CD4-positive, alpha-beta T cell treated with Interleukin-21 for 1 hour (primary cell): ENCODE measurements around the gene F12.
"Not testable (repeated sequence)": the region's sequence is repeated elsewhere in the genome, so short reads cannot be mapped to it uniquely, and the experiment has no call there.

Experiments
- DNase-seq: peaks from one replicate; pipeline ENCODE4 v3.0.0-alpha.2; 2020

F12 gene

DNA sequence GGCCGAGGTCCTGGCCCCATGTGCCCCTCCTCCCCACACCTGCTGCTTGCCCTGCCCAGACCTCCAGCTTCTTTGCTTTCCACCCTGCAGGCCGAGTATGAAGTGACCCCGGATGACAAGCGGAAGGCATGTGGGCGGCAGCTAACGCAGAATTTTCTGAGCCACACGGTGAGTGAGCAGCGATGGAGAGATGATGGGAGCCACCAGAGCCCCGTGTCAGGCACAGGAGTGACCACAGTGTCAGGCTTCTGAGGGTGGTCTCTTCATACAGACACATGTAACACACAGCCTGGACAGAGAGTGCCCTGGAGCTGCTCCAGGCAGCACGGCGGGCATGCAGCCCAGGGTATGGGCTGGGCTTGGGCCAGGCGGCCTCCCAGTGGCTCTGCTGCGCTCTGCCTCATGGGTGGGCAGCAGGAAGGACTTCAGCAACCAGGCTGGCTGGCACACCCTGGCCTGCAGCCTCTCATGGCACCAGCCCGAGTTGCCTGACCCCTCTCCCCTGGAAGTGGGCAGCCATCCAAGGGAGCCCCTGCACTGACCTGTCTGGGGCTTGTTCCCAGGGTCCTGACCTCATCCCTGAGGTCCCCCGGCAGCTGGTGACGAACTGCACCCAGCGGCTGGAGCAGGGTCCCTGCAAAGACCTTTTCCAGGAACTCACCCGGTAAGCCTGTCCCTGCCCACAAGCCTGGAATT lies 22.9 kb upstream of the F12 start:
- no peak for DNase-seq

DNA sequence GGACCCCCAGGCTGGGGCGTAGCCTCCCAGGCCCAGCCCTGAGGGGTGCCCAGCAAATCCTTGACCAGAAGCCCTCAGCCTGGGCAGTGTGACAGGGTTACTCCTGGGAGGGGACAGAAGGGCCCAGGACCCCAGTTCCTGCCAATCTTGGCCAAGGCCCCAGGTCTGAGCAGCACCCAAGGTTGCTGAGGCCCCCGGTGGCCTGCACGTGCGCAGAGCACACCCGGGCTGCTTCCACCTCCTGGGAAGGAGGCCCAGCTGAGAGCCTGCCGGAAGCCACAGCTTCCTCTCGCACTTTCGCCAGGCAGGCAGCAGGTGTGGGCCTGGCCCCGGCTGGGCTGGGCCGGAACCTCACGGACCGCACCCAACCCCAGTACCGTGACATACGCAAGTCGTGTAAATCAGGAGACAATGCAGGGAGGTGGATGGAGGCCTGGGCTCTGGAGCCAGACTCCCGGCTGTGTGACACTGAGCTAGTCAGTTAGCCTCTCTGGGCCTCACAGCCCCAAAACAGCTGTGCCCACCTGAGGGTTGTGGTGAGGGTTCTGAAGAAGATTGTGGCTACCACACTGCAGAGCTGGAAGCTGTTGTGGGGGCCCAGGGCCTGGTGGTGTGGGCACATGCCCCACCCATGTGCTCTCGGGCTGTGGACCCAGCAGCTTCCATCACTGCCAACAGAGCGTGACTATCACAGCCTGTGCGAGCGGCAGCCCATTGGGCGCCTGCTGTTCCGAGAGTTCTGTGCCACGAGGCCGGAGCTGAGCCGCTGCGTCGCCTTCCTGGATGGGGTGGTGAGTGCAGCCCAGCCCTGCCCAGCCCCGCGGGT lies 22.2 kb upstream of the F12 start:
- peak; percentile 84 for DNase-seq

DNA sequence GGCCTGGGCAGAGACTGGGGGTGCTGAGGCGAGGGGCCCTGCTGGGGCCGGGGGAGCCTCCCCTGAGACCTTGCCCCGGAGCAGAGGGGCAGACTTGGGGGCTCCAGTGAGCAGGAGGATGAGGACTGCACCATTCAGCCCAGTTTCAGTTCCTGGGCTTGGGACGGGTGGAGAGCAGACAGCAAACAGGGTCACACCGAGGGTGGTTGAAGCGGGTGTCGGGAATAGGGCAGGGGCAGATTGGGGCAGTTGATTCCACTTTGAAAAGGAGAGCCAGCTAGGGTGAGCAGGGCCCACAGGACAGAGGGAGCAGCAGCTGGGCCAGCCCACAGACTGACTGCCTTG lies 21.6 kb upstream of the F12 start:
- DNase-seq = no peak

DNA sequence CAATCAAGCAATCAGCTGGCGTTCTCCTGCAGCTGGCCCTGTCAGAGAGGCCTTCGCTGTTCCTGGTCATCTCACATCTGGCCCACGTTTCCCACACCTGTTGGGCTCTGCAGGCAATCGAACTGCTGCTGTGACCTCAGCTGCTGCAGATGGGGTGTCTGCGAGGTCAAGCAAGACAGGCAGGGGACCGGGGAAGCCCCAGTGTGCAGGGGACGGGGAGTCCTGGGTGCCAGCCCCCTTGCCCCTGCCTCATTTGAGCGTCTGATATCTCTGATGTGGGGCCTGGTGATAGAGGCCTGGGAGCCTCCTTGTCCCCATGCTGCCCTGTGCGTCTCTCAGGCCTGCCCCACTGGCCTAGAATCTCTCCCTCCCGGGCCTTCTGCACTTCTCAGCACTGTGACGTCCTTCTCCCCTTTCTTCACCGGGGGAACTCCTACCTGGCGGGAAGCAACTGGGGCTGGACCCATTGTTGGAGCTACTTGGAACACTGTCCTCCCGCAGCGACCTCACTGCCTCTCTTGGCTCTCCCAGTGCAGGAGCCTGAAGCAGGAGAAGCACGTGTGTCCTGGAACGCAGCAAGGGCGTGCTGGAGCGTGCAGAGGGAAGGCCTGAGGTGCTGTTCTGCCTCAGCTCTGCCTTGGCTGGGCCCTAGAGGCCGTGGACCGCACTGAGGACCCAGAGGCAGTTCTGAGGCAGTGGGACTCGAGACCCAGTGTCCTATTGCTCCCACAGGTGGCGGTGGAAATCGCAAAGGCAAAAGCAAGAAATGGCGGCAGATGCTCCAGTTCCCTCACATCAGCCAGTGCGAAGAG lies 21.0 kb upstream of the F12 start:
- no peak for DNase-seq

DNA sequence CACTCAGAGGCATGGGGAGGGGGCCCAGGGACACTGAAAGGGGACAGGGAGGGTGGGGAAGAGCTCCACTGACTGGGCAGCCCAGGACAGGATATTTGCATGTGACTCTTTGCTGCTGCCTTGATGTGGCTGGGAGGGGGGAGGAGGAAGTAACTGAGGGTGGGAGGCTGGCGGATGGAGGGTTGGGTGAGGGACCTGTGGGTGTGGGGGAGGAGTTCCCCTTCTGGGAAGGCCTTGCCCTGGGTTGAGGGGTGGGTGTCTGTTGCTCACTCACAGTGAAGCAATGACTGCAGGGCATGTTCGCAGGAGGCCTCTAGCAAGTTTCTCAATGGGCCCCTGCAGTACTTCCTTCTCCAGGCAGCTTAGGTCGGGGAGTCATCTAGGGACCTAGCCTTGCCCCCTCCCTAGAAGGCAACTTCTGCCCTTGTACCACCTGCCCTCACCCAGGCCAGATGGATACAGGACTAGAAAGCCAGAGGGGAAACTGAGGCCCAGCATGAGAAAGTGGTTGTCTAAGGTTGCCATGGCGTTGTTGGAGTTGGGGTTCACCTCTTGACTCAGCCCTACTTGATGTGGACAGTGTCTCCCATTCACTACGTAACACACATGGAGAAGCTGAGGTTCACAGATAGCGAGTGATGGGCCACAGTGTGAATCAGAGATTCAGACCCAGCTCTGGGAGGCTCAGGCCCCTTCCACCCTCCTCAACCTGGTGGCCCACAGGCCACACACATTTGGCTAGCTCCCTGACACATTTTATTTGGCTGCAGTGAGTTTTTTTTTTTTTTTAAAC lies 20.1 kb upstream of the F12 start:
- DNase-seq = peak; percentile 90

DNA sequence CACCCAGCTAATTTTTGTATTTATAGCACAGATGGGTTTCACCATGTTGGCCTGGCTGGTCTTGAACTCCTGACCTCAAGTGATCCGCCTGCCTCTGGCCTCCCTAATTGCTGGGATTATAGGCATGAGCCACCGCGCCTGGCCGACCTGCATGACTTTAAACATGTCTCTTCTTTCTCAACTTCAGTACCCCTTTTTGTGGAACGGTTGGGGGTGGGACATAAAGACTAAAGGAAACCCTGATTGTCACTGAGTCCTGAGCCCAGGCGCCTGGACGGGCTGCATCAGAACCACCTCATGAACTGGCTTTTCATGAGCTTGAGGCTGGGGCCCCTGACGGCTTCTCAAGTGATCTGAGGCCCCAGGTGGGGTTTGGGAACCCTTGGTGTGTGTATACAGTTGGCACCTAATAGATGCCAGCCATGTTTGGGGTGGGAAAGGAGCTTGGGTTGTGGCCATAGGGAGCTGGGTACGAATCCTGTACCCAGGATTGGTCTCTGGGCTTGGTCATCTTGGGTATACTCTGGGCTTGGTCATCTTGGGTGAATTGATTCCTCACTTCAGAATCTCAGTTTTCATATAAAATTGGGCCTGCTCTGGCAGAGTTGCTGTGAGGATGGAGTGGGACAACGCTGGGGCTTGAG lies 19.3 kb upstream of the F12 start:
- no peak for DNase-seq

DNA sequence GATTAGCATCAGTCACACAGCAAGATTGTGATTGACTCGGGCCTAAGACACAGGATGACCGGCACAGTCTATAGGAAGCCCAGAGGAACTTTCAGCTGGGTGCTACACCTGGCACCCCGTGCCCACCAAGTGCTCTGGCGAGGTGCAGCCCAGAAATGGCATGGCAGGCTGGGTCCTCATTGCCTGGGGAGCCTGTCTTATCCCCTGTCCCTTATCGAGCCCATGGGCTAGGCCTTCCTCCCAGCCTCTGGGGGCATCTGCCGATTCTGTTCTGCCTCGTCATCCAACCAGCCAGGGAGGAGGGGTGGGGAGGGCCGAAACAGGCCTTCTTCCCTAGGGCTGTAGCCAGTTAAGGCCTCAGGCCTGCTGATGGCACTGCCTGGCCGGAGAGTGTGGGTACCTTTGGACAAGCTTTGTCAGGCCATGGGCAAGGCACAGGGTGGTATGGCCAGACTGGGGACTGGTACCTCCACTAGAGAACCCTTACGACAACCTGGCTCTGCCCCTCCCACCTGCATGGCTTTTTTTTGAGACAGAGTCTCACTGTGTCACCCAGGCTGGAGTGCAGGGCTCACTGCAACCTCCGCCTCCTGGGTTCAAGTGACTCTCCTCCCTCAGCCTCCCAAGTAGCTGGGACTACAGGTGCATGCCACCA lies 18.7 kb upstream of the F12 start:
- no peak for DNase-seq

DNA sequence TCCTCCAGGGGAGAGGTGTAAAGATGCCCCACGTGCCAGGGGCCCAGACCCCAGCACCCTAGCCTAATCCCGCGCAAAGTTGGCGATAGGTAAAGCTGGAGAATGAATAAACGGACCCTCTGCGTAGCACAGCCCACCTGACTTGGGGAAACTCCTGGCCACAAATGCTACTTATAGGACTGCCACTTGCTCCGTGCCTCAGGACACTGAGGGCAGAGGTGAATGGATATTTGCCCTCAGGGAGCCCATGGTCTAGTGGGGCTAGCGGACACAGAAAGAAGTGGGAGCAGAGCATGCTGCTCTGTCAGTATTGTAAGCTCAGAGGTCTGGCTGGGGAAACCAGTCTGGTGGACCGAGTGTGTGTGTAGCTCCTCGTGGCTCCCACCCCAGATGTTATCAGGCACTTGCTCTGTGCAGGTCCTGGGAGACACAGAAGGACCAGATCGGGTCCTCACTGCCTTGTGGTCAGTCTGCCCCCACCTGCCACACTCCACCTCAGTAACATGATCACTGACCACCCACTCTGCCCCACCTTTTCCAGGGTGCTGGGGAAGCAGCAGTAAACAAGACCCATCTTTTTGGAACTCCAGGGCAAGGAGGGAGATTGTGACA lies 18.0 kb upstream of the F12 start:
- no peak for DNase-seq

DNA sequence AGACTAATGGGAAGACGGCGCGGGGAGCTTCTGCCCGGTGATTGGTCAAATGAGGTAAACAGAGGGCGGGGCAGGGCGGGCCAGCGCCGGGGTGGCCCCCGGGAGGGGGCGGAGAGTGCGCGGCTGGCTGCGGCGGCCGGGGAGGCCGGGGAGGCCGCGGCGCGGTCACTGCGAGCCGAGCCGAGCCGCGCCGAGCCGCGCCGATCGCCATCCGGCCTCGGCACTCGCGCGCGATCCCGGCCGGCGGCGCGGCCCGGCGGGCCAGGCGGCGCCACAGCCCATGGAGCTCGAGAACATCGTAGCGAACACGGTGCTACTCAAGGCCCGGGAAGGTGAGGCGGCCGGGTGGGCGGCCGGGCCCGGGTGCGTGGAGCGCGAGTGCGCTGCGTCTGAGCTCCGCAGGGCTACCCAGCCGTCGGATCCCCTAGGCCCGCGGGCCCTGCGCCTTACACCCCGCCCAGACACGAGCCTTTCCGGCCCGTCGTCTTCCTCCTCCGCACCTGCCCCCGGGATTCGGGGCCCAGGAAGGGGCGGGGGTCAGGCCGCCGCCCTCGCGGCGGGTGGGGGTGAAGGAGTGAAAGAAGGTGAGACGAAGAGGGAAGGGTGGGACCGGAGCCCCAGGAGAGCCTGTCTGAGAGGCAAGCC lies 17.3 kb upstream of the F12 start, which contains the start of gene GRK6:
GRK6 (plus strand) TSS at position 111 of the 645 bp plus-strand sequence; CDS start at position 281, 170 bp downstream.
- peak; percentile 81 for DNase-seq

DNA sequence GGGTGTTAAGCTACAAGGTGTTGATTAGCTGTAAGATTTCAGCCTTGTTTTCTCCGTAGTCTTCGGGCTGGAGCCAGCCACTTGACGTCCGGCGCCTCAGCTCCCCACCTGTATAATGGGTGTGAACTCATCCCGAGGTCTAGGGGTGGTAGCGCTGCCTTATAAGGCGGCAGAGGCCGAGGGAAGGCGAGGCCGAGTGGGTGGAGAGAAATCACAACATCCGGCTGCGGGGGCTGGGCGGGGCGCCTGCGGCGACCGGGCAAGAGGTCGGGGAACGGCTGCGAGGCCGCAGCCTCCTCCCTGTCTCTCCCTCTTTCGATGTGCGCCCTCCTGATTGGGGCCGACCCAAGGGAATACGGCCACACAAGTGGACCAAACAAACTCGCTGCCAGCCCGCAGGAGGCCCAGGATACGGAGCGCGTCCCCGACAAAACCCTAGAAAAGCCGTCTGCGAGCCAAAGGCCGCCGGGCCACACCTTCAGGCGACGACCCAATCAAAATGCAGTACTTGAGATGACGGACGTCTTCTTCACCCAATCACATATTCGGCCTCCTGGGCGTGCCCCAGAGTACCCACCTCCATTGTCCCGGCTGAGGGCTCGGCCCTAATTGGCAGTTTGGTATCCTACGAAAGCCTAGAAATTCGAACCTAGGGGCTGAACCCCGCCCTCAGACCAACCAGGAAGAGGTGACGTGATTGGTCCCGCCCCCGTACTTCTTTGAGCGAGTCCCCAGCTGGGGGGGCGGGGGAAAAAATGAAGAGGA lies 16.6 kb upstream of the F12 start:
- peak; percentile 100 for DNase-seq

DNA sequence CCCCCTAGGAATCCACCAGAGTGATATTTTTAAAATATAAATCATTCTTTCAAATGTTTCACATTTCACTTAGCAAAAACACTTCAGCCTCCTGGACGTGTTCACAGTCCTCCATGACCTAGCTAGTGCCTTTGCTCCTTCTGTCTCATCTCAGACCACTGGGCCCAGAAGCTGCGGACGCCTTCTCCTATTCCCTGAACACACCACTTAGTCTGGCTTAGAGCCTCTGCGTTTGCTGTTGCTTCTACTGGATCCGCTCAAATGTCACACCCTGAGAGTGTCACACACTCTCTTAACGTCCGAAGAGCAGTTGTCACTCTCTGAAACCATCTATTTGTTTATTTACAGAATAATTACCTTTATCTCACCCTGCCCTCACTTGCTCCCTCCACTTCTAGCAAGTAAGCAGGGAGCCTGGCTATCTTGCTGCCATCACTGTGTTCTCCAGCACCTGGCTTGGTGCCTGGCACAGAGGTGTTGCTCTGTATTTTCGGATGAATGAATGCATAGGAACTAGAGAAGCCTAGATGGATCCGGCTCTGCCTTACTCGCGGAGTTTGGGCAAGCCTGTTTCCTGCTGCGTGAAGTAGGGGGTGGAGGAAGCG lies 15.9 kb upstream of the F12 start:
- DNase-seq = no peak

DNA sequence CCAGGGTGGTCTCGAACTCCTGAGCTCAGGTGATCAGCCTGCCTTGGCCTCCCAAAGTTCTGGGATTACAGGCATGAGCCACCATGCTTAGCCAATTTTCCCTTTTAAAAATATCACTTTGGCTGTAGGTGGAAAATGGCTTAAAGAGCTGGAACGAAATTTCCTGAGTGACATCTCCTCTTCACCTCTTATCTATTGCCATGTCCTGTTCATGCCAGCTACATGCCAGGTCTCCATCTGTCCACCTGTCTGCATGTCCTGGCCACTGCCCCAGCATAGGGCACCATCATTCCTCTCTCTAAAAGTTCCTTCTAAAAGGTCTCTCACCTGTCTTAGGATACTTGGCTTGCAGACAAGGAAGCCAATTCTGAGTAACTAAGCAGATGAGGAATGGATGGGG lies 14.3 kb upstream of the F12 start:
- no peak for DNase-seq

DNA sequence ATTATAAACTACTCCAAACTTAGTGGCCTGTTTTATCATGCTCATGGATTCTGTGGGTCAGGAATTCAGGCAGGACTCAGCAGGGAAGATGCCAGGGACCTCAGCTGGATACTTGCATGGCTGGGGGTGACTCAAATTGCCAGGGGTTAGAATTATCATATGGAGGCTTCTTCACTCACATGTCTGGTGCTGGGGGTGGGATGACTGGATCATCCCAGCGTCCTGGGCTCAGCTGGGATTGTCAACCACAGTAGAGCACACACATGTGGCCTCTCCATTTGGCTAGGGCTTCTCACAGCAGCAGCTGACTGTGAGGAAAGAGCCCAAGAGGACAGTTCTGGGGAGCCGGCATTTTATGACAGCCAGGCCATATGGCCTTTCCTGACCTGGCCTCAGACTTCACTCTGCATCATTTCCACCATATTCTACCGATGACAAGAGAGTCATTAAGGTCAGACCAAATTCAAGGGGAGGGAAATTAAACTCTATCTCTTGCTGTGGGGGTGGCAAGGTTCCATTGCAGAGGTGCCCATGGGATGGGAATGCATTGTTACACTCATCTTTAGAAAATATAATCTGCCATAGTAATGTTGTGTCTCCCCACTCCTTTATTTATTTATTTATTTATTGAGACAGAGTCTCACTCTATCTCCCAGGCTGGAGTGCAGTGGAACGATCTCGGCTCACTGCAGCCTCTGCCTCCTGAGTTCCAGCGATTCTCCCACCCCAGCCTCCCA lies 11.9 kb upstream of the F12 start:
- DNase-seq = no peak

DNA sequence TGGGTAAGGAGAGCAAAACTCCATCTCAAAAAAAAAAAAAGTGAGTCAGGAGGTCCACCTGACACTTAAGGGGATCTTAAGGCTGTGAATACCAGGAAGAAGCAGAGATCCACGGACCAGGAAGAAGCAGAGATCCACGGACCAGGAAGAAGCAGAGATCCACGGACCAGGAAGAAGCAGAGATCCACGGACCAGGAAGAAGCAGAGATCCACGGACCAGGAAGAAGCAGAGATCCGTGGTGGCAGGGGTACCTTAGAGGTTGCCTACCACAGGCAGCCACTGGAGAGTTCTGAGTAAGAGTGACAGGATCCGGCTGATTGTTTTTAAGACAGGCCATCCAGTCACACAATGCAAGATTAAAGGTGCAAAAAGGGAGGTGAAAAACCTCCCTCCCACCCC lies 11.1 kb upstream of the F12 start:
- not testable (repeated sequence) for DNase-seq

DNA sequence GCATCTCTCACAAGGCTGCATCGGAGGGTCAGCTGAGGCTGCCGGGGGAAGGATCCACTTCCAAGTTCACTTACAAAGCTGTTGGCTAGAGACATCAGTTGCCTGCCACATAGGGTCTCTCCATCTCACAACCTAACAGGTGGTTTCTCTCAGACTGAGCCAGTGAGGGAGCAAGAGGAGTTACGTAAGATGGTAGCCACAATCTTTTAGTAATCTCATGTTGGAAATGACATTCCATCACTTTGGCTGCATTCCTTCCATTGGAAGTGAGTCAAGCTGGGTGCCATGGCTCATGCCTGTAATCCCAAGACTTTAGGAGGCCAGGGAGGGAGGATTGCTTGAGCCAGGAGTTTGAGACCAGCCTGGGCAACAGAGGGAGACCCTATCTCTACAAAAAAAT lies 9.7 kb upstream of the F12 start:
- DNase-seq = no peak

DNA sequence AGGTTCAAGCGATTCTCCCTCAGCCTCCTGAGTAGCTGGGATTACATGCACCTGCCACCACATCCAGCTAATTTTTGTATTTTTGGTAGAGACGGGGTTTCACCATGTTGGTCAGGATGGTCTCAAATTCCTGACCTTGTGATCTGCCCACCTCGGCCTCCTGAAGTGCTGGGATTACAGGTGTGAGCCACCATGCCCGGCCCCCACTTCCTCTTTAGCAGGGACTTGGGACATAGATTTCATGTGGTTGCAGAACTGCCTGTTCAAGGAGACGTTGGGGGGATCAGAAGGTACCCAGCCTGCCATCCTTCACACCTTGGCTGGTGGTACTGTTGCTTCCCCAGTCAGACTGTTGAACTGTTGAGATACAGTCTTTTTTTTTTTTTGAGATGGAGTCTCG lies 7.7 kb upstream of the F12 start:
- not testable (repeated sequence) for DNase-seq

DNA sequence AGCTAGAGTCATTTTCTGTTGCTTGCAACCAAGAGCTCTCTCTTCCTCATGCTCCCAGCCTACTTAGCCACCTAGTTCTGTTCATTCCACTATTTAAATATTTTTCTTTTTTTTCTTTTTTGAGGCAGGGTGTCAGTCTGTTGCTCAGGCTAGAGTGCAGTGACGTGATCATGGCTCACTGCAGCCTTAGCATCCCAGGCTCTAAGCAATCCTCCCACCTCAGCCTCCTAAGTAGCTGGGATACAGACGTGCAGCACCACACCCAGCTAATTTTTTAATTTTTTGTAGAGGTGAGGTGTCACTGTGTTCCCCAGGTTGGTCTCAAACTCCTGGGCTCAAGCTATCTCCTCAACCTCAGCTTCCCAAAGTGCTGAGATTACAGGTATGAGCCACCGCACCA lies 5.1 kb upstream of the F12 start:
- DNase-seq = no peak

DNA sequence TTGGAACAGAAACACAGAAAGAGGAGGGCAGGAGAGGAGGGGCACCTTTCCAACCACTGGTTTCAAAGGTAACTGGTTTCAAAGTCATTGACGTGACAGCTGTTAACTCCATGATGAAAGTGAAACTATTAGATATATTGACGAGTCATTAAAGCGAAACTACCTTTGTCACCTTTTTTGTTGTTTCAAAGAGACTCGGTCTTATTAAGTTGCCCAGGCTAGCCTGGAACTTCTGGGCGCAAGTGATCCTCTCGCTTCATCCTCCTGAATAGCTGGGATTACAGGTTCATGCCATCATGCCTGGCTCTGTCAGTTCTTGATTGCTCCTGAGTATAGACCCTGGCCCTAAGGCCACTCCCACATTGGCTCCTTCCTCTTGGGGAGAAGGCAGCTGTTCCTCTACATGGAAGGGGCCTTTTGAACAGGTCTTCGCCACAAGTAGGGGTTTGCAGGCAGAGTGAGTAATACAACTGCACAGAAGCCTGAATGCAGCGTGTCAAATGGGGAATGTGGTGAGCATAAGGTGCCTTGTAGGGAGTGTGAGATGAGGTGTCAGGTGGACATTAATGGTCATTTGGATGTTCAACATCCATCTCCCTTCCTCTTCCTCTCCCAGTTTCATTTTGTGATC lies 3.4 kb upstream of the F12 start:
- DNase-seq = peak; percentile 78
